ENCODE data around the gene SPON2. TPM values are rescaled to one million over a fixed set of nuclear protein-coding genes. Genes with fewer than 3 reads are reported as not detected.

SPON2 gene
- total RNA-seq, 2 donors from 2014 or later = 14.0 to 33.0 TPM

DNA sequence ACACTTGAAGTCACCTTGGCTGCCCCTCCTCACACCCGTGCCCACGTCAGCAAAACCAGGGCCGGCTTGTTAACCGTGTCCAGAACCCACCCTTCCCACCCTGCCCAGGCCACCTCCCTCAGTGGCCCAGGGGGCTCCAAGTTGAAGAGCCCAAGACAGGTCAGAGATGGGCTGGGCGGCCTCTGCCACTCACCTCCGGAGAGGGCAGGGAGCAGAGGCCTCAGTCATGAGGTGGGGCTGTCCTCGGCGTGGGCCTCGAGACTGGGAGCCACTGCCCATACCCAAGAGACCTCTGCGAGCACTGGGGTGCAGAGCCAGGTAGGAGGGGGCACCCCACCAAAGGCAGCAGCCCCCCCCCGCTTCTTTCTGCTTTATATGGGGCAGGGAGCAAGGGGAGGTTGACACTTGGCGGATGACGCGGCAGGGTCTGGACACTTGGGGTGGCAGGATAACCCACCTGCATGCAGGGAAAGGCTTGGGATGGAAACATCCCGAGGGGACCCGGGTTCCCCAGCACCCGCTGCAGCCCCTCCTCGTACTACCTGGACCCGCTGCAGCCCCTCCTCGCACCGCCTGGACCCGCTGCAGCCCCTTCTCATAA, 38.0 kb upstream of the SPON2 start:
- DNase-seq (peak; percentile 26), ATAC-seq (no peak)
- intact Hi-C loops (cut with DNase I) = no loop called here

DNA sequence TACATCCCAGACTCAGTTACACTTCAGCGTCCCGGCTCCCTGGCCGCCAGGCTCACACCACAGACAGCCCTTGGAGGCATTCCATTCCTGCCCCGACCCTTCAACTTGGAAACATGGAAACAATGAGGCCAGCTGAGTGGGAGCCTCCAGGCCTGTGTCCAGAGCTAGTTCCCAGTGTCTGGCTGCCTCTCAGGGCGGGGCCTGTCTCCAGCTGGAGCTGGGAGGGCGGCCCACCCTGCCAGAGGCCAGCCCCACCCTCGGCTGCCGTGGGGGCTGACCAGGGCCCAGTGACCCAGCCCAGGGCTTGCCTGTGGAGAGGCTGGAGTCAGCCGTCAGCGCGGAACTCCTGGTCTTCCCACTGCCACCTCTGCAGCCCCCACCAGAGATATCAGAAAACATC, 37.4 kb upstream of the SPON2 start:
- DNase-seq = peak; percentile 91
- intact Hi-C loops (cut with DNase I) = no loop called here
- ATAC-seq = peak; percentile 84 to 88

DNA sequence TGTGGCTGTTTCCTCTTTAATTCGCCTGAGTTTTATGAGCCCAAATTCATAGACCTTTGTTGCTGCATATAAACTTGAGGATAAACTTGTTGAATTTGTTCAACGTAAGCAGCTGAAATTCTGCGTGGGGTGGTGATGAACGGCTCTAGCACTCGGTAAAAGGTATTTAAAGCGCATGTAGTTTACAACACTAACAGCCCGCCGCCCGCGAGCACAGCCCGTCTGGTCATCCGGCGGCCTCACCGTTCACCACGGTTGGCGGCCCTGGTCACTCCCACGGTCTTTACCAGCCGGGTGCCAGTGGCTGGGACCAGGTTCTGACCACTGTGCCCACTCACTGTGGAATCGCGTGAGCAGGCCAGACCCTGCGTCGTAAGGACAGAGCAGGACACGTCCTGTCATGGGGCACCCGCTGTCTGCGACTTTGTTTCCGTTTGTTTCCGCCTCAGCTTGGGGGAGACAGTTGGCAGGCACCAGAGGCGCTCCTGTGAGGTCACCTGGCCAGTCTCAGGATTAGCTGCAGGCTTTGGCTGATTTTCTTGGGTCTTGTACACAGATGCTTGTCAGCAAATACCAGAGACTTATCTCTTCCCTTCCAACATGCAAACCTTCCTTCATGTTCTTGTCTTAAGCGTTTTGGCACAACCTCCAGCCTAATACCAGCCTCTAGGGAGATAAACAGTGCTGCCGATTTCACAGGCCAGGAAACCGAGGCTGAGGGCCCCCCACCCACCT, 36.8 kb upstream of the SPON2 start:
- DNase-seq = peak; percentile 29
- peak; percentile 3 to 7 for ATAC-seq
- intact Hi-C loops (cut with DNase I) = no loop called here

DNA sequence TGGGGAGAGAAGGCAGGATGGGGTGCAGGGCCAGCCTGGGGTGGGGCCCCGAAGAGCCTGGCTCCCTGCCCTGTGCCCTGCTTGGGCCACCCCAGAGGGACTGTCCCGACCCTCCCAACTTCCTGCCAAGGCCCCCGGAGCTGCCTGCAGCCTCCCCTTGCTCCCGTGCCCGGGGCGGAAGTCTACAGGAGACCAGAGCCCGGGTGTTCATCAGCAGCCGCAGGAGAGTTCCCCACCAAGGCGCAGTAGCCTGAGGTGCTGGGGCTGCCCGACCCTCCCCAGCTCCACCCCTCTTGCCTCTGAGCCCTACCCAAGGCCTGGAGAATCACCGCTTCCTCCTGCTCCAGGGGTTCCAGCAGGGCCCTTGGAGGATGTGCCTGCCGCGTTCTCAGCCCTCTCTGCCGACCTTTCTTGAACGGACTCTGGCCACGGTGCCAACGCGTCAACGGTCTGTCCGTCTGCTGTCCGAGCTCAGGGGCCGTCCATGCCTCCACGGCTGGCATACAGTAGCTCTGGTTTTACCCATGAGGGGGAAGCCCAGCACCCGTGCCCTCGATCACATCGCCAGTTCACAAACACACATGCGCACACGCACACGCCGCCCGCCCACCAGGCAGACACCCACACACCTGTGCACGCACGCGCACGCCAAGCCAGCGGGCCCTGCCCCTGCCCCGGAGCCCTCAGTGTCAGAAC, 36.0 kb upstream of the SPON2 start:
- intact Hi-C loops (cut with DNase I) = no loop called here
- peak; percentile 2 to 5 for ATAC-seq
- DNase-seq = peak; percentile 30

DNA sequence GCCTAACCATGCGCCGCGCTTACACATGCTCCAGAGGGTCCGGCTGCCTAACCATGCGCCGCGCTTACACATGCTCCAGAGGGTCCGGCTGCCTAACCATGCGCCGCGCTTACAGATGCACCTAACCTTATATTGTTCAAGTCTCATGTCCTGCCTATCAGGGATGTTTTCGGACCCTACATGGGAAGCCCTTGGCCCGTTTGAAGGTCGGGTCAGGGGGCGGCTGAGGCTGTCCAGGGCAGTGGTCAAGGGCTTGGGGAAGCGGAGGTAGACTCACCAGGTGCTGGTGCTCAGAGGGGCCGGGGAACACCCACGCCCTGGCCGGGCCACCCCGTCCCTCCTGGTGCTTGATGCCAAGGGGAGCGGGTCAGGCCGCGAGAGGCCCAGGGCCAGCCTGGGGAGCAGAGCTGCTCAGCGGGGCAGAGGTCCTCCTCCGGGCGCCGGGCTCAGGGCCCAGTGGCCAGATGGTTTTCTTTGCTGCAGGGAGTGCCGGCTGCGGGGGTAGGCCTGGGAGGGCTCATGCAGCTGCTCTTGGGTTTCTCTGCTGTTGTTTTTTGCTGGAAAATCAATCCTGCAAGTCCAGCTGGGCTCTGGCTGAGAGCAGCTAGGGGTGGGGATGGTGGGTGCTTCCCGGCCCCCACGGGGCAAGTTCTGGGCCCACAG, 35.4 kb upstream of the SPON2 start:
- intact Hi-C loops (cut with DNase I) = no loop called here
- ATAC-seq (peak; percentile 51 to 58), DNase-seq (peak; percentile 71)

DNA sequence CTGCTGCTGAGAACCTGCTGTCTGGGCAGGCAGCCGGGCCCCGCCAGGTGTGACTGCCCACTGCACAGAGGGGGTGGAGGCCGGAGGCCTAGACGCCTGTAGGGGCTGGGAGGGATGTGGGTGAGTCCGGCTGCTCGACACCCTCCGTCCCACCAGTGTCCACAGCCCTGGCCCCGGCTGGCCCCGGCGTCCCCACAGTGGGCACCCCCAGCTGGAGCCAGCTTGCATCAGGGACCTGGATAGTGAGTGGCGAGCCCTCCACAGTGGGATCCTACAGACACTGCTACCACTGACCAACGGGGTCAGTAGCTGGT, 34.7 kb upstream of the SPON2 start:
- ATAC-seq (no peak), DNase-seq (peak; percentile 21)
- intact Hi-C loops (cut with DNase I) = no loop called here

DNA sequence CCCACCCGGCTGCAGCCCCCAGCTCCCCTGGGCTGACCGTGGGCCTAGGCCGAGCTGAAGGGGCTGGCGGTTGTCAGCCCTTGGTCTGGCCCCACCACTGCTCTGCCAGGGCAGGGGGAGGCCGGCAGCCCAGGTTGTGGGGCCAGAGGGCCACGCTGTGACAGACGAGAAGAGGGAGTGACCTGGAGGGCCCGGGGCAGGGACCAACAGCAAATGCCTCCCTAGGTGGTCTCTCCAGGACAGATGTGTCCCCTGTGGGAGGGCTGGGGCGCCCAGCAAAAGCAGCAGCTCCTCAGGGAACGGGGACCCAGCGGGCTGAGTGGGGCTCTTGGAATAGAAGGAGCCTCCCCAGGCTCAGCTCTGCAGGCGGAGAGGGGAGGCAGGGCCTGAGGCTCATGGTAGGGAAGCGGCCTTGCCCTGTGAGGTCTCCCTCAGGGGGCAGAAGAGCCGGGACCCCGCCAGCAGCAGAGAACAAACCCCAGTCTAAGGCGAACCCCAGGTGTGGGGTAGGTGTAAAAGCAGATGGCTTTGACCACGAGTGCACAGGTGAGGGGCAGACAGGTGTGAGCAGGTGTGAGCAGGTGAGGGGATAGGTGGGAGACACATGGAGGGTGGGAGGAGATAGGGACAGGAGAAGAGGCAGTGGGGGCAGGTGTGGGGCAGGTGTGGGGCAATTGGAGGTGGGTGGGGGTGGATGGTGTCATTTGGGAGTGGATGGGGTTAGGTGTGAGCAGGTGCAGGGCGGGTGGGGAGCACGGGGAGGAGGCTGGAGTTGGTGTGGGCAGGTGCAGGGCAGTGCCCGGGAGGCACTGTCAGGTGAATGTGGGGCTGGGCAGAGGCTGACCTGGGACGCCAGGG, 34.1 kb upstream of the SPON2 start:
- intact Hi-C loops (cut with DNase I) = no loop called here
- DNase-seq = peak; percentile 20

DNA sequence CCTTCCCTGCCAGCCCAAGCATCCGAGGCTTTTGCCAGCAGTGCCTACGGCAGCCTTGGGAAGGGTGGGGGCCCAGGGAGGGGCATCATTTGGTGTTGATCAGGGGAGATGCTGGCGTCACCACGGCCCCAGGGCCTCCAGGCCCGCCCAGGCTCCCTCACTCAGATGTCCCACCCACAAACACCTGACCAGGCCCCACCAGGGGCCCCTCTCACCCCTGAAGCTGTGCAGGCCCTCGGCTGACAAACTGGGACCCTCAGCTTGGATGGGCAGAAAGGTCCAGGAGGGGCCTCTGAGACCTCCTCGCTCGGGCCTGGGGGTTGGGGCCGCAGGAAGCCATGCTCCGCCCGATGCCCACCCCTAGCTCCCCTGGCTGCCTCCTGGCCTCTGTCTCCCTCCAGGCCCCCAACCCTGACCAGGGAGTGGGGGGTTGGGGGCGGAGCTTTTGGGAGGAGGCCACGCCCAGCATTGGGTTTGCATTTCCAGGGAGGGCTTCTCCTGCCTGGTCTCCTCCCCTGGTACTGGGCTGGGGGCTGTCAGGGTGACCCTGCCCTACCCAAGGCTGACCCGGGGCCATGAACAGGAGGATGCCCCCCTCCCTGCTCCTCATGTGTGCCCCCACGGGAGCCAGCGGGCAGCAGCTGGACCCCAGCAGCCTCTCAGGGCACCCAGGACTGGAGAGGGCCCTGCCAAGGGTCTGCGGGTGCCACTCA, 33.4 kb upstream of the SPON2 start:
- DNase-seq (peak; percentile 24), ATAC-seq (no peak)
- intact Hi-C loops (cut with DNase I) = no loop called here

More for the DNA sequence above, 34.1 kb upstream of the SPON2 start:
- ATAC-seq = no peak

DNA sequence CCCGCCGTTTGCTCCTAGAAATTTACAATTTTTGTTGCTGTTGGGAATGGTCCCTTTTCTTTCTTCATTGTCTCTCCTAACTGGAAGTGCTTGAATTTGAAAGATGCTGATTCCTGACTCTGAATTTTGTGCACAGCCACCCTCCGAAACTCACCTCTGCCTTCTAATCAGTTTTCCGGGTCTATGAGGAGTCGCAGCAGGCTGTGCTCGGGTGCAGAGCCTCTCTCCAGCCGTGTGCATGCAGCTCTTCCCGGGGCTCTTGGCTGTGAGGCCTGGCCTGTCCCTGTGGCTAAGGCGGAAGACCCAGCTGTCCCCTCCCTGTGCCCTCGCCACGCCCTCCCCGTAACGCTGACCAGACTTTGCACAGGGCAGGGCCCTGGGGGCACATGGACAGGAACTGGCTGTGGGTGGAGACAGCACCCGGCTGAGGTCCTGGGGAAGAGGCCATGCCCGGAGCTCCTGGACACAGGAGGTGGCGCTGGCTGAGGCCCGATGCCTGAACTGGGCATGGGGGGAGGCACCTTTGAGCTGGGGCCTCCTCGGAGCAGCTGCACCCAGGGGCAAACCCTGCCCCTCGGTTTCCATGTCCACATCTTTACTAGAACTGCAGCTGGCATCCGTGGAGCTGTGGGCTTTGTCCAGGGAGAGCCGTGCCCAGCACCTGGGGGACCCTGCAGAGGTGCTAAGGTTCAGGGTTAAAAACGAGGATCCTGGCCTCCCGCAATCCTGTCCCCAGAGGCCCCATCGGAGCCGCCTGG, 32.6 kb upstream of the SPON2 start:
- intact Hi-C loops (cut with DNase I) = no loop called here
- no peak for ATAC-seq
- peak; percentile 28 for DNase-seq

DNA sequence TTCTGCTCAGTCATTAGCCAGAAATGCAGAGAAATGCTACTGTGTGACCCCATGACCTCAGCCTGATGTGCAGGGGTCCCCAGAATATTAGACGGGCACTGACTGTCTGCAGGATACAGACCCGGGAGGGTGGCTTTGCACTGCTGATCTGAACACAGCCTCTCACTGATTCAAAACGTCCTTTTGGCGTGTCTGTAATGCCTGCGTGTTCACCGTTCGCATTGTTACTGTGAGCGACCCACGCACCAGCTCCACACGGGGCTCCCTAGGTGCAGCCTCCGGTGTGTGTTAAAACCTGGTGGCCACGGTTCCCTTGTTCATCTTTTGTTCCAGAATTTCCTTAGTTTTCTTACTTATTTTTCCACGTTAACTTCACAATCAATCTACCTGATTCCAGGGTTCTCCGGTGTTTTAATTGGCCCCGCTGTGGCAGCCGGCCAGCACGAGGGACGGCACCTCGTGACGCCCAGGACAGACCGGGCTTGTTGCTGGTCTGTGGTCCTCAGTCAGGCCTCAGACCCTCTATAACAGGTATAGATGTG, 32.0 kb upstream of the SPON2 start:
- ATAC-seq (no peak), DNase-seq (no peak)
- intact Hi-C loops (cut with DNase I) = no loop called here

DNA sequence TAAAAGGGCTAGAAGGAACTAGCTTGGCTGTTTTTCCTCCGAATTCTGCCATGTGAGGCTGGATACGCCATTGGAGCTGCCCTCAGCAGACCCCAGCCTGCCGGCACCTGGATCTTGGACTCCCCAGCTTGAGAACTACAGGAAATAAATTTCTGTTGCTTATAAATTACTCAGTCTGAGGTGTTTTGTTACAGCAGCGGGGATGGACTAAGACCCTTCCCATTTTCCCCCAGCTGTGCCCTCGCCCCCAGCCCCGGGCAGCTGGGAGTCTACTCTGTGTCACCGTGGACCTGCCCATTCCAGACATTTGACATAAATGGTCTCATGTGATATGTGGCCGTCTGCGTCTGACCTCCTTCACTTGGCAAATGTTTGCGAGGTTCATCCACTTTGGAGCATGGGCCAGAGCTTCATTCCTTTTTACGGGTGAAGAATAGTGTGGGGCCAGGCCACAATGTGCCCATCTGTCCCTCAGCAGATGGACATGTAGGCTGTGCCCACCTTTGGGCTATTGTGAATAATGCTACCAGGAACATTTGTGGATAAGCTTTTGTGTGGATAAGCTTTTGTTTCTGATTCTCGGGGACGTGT, 30.7 kb upstream of the SPON2 start:
- ATAC-seq (no peak), DNase-seq (no peak)
- intact Hi-C loops (cut with DNase I) = no loop called here

DNA sequence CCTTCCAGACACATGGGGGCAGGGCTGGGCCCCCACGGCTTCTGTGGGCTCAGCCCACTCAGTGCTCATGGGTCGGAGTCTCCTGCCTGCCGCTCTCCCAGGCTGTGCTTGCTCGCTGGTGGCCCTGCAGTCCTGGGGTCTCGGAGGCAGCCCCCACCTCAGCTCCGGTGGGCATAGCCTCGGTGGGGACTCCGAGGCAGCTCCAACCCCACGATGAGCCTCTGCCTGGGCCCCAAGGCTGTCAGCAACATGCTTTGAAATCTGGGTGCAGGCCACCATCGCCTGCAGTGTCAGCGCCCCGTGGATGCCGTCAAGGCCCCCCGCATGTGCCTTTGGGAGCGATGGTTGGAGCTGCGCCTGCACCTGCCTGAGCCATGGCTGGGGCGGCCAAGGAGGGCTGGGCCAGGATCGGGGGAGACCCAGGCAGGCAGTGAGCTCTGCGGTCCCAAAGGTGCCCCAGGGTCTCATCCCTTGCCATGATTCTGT, 30.2 kb upstream of the SPON2 start:
- no peak for ATAC-seq

DNA sequence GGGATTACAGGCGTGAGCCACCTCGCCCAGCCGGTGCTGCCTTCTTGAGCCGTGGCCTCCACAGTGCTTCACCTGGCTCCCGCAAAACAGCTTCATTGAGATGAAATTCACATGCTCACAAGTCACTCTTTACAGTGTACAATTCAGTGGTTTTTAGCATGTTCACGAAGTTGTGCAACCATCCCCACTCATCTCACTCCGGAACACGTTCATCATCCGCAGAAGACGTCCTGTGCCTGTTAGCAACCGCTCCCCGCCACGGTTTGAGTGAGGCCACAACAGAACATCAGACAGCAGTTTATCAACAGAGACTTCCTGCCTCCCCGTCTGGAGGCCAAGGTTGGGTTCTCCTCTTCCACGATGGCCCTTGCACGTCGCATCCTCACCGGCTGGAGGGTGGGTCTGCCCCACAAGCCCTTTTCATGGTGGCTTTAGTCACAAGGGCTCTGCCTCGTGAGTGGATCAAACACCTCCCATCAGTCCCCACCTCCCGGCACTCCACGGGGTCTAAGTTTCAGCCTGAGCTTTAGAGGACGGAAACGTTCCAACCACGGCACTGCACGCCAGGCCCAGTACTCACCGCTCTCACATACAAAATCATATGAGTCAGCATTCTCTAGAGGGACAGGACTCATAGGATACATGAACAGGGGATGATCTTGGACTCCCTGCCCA, 29.6 kb upstream of the SPON2 start:
- ATAC-seq (peak; percentile 39 to 42), DNase-seq (peak; percentile 68)
- intact Hi-C loops (cut with DNase I) = no loop called here

More for the DNA sequence above, 30.2 kb upstream of the SPON2 start:
- peak; percentile 18 for DNase-seq
- intact Hi-C loops (cut with DNase I) = no loop called here

DNA sequence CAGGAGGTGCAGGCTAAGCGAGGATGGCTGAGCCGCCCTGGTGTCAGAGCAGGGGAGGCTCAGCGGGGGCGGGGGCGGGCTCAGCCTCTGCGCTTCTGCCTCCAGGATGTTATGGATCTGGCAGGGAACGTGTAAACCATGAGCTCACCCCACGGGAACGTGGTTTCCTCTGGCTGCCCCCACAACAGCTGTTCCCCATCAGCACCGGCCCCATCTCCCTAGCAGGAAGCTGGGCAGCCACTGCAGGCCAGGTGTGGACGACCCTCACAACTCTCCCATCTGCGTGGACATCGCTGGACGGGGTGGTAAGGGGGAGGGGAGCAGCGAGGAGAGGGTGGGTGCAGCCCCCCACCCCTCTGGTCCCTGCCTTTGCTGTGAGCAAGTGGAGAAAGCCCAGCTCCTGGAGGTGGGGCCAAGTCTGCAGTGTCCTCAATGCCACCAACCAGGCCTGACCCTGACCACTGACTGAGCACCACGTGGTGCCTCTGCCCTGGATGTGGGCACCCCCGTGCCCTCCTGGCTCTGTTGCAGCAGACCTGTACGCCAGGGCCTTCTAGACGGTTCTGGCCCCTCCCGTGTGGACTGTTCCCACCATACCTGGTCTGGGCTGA, 28.1 kb upstream of the SPON2 start:
- intact Hi-C loops (cut with DNase I) = no loop called here
- ATAC-seq (peak; percentile 48 to 70), DNase-seq (peak; percentile 60)

DNA sequence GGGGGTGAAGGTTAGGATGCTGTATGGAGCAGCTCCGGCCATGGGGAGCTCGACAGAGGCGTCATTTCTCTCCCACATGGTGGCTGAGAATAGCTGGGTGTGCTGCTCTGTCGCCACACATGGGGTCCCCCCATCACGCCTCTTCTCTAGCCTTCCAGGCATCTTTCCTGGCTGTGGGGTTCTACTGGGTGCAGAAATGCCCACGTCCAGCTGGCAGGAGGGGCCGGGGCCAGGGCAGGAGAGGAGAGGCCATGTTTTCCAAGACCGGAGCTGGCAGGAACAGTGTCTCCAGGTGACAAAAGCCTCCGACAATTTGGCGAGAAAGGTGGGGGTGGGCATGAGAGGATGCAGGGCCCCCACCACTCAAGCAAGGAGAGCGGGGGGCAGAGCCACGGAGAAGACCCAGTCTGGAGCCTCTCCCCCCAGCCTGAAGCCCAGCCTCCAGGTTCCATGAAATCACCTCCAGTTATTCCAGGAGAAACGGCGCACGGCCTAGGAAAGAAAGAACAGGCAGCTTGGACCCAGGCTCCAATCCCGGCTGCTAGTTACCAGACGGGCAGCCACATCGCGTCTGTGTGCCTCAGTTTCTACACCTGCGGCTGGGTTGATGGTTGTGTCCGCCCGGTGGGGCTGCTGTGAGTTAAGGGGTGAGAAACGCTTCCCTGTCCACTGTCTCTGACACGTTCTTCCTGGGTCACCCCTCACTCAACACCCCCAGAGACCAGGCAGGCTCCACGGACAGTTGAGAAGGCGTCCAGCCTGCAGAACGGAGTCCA, 27.4 kb upstream of the SPON2 start:
- intact Hi-C loops (cut with DNase I) = no loop called here
- DNase-seq = no peak
- no peak for ATAC-seq
